HG03565 (cell line): ENCODE data around the gene EIF3L.

Experiments
- ATAC-seq: cut with Tn5 transposase; IDR thresholded peaks from one replicate; pipeline ENCODE4 v1.9.1; 2021; ENCODE audit warnings: mild to moderate bottlenecking, moderate library complexity; ENCODE audit not compliant: unreplicated experiment

The EIF3L gene

DNA sequence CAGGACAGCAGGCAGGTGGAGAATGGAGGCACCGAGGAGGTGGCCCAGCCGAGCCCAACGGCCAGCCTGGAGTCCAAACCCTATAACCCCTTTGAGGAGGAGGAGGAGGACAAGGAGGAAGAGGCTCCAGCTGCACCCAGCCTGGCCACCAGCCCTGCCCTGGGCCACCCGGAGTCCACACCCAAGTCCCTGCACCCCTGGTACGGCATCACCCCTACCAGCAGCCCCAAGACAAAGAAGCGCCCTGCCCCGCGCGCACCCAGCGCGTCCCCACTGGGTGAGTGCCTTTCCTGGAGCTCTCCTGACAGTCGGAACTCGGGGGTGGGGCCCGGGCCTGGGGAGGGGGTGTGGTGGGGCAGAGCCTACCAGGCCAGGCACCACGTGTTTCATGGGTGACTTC is 76.5 kb downstream of the EIF3L start:
- no peak for ATAC-seq

DNA sequence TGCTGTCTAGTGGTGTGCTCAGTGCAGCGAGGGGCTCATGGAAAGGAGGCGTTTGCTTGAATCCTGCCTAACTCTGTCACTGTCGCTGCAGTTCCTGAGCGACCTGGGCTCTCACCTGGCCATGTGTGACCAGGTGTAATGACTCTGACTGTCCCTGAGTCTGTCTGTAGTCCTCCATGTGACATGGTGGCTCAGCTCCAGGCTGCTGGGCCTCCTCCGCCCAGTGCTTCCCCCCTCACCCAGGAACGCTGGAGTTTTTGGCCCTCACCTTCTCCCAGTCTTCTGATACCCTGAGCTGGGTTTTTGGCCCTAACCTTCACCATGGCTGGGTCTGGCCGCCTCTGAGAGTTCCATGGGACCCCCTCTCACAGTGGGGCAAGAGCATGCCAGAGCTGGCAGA is 77.1 kb downstream of the EIF3L start:
- ATAC-seq = no peak

DNA sequence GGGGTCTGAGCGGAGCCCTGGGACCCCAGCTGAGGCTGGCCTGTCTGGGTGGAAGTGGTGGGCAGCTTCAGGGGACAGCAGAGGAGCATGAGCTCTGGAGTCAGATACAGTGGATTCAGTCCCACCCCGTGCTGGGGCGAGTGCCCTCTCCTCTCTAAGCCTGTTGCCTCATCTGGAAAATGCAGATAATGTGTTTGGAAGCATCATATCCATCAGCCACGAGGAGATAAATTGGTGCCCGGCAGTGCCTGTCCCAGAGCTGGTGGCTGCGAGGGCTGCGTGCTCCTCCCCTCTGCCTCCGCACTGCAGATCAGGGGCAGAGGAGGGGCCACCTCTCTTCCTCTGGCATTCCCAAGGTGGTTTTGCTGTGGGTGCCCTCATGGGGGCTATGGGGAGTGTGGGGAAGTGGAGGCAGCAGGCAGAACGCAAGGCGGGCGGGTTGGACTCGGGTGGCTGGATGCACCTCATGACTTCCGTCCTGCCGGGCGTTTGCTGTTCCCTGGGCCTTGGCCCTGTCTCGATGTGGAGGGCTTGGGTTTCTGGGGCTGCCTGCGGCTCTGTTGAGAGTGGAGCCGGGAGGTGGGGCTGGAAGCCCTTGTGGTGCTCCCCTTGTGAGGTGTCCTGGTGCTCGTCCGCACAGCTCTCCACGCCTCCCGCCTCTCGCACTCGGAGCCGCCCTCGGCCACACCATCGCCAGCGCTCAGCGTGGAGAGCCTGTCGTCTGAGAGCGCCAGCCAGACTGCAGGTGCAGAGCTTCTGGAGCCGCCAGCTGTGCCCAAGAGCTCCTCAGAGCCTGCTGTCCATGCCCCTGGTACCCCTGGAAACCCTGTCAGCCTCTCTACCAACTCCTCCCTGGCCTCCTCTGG is 77.8 kb downstream of the EIF3L start:
- no peak for ATAC-seq

DNA sequence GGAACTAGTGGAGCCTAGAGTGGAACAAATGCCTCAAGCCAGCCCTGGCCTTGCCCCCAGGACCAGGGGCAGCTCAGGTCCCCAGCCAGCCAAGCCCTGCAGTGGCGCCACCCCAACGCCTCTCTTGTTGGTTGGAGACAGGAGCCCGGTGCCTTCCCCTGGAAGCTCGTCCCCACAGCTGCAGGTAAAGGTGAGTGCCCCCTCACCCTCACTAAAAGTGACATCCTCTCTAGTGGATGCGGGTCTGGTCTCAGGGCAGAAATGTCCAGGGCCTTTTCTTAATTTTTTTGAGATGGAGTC is 78.4 kb downstream of the EIF3L start:
- no peak for ATAC-seq

DNA sequence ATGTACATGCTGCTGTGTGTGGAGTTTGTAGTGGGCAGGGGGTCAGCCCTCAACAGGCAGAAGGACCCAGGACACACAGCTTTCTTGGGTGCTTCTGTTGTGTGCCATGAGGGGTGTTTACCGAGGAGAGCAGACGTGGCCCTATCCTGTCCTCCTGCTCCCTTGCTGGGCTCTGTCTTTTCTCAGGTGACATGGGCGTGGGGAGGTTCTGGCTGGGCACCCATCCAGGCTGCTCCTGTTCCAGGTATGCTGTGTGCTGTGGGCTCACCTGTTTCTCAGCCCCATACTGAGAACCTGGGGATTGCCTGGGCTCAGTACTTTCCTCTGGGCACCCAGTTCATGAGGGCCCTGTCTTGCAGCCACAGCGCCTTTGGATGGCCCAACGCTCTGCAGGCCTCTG is 80.2 kb downstream of the EIF3L start:
- no peak for ATAC-seq

DNA sequence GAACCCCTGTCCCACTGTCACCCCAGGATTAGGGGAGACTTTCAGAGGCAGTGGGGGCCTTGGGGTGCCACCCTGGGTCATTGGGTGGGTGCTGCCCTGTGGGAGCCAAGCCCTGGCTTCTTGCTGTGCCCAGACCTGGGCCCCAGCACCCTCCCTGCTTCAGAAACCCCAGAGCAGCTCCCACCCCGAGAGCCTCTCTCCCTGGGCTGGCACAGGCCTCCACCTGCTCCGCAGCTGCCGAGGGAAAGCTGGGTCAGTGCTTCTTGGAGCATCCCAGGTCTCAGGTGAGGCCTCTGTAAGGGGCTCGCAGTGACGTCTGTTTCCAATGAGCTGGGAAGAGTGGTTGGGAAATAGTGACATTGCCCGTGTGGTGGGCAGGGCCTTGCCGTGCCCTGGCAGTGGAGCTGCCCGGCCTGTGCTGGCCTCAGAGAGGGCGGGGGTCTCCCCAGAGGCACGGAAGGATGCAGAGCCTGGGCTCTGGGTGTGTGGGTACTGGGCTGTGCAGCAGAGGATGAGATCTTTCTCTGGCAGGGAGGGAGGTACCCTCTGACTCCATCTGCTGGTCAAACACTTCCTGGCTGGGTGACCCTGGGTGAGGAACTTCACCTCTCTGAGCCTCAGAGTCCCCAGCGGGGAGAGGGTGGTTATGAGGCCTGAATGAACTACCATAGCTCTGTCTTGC is 81.2 kb downstream of the EIF3L start:
- no peak for ATAC-seq

DNA sequence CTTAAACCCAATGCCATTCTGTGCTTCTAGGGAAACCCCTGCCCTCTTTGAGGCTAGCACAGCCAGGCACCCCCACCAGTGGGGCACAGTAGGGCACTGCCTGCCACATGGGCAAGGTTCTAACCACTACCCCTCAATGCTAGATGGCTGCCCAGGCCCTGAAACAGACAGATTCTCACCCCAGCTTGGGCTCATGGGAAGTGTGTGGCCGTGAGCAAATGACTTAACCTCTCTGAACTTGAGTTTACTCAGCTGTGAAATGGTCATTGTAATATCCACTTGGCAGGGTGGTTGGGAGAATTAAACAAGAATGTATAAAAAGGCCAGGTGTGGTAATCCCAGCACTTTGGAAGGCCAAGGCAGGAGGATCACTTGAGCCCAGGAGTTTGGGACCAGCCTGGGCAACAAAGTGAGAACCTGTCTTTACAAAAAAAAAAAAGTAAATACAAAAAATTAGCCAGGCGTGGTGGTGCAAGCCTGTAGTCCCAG is 81.8 kb downstream of the EIF3L start:
- no peak for ATAC-seq

DNA sequence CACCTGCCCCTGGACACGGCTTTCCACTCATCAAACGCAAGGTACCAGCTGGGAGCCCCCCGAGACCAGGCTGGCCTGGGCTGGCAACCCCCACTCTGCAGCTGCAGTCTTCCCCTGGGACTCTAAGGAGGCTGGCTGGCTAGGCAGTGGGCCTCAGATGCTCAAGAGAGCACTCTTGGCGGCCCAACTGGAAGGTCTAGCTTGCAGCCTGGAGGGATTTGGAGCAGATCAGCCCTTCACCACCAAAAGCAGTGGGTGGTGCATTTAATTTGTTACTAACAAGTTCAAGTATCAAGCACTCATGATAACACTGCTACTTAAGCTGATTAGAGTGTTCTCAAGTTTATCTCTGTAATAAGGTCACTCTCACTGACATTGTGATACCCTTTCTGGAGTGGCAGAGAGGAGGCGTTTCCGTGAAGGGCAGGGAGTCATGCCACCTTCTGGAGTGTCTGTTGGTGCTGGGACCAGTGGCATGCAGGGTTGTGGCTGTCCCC is 82.7 kb downstream of the EIF3L start:
- no peak for ATAC-seq

DNA sequence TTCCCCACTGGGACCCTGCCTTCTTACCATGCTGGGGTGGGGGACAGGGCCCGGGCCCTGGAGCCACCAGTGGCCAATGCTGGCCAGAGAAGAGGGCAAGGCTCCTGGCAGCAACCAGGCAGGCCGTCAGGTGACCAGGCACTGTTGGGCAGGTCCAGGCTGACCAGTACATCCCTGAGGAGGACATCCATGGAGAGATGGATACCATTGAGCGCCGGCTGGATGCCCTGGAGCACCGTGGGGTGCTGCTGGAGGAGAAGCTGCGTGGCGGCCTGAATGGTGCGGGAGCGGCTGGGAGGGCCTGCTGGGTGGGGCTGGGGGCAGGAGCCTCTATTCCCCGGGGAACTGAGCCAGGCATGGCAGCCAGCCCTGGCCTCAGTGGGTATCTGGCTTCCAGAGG is 83.2 kb downstream of the EIF3L start:
- no peak for ATAC-seq

DNA sequence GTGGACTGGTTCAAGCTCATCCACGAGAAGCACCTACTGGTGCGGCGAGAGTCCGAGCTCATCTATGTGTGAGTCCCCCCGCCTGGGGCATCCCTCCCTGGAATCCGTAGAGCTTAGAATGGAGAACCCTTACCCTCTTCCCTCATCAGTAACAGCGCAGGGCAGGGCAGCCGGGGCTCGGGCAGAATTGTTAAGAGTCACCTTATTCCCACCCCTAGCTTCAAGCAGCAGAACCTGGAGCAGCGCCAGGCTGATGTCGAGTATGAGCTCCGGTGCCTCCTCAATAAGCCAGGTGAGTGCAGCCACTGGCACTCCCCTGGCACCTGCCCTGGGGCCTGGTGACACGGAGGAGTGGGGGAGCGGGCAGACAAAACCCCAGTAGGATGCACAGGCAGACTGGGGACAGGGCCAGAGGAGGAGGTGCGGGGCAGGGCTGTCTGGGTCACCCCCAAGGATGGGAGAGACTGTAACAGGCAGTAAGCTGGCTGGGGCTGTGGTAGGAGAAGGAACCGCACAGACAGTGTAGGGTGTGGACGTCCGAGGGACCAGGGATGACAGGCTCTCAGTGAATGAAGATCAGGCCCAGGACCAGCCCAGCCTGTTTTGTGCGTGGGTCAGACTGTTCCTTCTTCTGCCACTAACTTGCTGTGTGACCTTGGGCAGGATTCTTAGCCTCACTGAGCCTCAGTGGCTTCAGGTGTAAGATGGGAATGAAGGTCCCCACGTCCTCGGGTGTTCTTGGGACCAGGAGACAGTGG is 83.8 kb downstream of the EIF3L start:
- no peak for ATAC-seq

DNA sequence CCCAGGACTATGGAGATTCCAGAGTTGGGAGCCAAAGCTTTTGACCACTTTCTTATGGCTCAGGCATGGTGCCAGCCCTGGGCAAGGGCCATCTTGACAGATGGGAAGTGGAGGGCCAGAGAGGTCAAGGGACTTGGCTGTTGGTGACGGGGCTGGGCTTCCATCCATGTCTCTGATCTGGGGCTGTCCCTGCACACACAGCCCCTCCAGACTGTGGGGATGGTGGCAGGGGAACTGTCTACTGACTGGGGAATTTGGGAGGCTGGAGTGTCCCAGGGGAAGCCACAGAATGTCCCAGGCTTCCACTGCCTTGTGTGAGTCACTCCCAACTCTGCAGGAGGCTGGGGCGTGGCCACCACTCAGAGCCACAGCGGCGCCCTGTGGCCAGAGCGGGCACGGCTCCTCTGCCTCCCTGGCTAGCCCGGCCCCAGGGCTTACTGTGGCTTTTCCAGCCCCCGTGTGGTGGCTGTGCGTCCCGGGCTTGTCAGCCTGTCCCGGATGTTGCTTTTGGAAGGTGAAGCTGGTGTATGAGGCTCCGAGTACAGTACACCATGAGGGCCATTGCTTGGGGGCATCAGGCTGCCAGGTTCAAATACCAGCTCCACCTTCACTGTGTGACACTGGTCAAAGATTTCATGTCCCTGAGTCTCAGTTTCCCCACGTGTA is 84.6 kb downstream of the EIF3L start:
- peak; percentile 72 for ATAC-seq
